Activated T-cell treated with anti-CD3 and anti-CD28 coated beads for 48 hours (primary cell): ENCODE results near the gene HIRA.
"Not testable (repeated sequence)": the region's sequence is repeated elsewhere in the genome, so short reads cannot be mapped to it uniquely, and the experiment has no call there.

Source experiments
- DNase-seq: peaks from one replicate; pipeline ENCODE4 v3.0.0-alpha.2; 2020; ENCODE audit warnings: low read depth

HIRA gene

DNA sequence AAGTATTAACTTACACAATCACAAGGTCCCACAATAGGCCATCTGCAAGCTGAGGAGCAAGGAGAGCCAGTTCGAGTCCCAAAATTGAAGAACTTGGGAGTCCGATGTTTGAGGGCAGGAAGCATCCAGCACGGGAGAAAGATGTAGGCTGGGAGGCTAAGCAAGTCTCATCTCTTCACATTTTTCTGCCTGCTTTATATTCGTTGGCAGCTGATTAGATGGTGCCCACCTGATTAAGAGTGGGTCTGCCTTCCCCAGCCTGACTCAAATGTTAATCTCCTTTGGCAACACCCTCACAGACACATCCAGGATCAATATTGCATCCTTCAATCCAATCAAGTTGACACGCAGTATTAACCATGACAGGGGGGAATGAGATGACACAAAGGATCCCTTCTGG lies 101.3 kb downstream of the HIRA start:
- DNase-seq: not testable (repeated sequence)

DNA sequence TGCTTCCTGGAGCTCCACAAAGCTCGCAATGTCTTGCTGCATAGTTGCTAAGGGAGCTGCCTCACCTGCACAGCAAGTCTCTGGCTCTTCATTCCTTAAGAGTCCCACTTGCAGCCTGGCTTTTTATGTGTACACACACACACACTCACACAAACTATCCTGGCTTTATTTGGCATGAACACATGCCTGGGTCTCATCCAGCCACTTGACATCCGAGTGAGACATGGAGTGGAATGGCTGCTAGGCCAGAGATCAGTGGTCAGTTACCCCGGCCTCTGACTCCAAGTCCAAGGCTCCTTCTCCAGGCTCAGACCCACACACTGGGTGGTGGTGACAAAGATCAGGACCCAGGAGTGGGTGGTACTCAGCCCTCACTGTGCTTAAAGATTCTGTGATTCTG lies 102.1 kb downstream of the HIRA start:
- DNase-seq: no peak

DNA sequence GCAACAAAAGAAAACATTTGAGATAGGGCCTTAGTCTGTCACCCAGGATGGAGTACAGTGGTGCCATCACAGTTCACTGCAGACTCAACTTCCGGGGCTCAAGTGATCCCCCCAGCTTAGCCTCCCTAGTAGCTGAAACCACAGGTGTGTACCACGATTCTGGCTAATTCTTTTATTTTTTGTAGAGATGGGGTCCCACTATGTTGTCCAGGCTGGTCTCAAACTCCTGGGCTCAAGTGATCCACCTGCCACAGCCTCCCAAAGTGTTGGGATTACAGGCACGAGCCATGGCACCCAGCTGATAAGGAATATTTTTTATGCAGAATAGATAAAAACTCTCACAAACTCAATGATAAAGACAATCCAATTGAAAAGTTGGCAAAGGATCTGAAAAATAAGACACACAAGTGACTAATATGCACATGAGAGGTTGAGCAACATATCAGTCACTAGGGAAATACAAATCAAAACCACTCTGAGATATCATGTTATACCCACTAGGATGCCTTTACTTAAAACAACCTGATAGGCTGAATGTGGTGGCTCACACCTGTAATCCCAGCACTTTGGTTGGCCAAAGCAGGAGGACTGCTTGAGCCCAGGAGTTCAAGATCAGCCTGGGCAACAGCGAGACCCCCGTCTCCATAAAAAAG lies 106.1 kb downstream of the HIRA start:
- no peak for DNase-seq

DNA sequence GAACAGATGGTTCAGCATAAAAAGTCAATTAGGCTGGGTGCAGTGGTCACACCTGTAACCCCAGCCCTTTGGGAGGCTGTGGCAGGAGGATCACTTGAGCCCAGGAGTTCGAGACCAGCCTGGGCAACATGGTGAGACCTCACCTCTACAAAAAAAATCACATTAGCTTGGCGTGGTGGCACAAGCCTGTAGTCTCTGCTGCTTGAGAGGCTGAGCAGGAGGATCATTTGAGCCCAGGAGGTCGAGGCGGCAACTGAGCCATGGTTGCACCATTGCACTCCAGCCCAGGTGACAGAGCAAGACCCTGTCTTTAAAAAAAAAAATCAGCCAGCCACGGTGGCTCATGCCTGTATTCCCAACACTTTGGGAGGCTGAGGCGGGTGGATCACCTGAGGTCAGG lies 108.1 kb downstream of the HIRA start:
- not testable (repeated sequence) for DNase-seq

DNA sequence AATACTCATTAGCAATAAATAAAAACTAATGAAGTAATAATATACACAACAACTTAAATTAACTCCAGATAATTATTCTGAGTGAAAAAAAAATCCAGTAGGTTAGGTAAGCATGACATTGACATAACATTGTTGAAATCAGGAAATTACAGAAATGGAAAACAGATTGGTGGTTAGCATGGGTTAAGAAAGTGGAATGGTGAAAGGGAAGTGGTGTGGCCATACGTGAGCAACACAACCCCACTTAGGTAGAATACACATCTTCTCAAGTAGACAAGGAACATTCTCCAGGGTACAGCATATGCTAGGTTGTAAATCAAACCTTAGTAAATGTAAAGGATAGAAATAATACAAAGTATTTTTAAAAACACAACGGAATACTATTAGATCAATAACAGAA lies 109.8 kb downstream of the HIRA start:
- DNase-seq: no peak

DNA sequence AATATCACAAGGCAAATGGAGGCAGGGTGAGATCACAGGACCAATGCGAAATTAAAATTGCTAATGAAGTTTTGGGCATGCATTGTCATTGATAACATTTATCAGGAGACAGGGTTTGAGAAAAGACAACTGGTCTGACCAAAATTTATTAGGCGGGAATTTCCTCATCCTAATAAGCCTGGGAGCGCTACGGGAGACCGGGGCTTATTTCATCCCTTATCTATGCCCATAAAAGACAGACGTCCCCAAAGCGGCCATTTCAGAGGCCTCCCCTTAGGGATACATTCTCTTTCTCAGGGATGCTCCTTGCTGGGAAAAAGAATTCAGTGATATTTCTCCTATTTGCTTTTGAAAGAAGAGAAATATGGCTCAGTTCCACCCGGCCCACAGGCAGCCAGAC lies 111.4 kb downstream of the HIRA start:
- not testable (repeated sequence) for DNase-seq

DNA sequence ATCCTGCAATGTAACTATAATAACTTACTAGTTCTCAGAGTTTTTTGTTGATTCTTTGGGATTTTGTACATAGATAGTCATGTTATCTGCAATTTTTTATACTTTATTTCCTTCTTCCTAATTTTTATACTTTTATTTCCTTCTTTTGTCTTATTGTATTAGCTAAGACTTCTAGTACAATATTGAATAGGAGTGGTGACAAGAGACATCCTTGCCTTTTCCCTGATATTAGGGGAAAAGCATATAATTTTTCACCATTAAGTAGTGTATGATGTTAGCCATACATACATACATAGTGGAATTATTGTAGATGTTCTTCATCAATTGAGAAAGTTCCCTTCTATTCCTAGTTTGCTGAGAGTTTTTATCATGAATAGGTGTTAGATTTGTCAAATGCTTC lies 112.3 kb downstream of the HIRA start:
- DNase-seq: no peak

DNA sequence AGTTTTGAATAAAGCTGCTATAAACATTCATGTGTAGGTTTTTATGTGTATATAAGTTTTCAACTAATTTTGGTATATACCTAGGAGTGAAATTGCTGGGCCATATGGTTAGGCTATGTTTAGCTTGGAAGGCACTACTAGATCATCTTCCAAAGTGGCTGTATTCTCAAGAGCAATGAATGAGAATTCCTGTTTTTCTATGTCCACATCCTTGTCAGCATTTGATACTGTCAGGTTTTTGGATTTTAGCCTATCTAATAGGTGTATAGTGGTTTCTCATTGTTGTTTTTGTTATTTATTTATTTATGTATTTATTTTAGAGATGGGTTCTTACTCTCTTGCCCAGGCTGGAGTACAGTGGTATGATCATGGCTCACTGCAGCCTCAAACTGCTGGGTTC lies 113.7 kb downstream of the HIRA start:
- DNase-seq: no peak

DNA sequence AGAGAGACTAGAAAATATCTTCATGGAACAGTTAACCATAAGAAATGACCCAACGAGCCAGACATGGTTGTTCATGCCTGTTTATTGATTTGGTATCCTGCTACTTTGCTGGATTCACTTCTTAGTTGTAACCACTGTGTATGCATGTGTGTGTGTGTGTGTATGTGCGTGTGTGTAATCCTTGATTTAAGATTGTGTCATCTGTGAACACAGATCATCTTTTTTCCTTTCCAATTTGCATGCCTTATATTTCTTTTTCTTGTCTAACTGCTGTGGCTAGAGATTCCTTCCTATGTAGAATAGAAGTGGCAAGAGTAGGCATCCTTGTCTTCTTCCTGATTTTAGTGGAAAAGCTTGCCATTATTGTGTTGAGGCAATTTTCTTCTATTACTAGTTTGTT lies 123.7 kb downstream of the HIRA start:
- DNase-seq: no peak

DNA sequence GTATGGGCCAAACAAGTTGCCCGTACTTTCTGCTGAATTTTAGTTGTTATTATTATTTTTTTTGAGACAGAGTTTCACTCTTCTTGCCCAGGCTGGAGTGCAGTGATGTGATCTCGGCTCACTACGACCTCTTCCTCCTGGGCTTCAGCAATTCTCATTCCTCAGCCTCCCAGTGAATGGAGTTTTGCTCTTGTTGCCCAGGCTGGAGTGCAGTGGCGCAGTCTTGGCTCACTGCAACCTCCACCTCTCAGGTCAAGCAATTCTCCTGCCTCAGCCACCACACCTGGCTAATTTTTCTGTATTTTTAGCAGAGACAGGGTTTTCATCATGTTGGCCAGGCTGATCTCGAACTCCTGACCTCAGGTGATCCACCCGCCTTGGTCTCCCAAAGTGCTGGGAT lies 125.0 kb downstream of the HIRA start:
- DNase-seq: not testable (repeated sequence)

DNA sequence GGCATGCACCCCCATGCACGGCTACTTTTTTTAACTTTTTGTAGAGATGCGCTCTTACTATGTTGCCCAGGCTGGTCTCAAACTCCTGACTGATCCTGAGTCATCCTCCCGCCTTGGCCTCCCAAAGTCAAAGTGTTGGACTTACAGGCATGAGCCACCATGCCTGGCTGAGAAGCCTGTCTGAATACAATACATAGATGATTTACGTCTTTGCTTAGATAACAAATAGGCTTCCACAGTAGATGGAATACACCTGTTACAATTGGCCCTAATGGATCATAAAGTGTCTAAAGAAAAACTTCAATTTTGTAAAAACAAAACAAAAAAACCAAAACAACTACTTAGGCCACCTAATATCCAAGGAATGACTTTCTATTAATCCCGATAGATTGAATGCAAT lies 127.0 kb downstream of the HIRA start:
- no peak for DNase-seq

DNA sequence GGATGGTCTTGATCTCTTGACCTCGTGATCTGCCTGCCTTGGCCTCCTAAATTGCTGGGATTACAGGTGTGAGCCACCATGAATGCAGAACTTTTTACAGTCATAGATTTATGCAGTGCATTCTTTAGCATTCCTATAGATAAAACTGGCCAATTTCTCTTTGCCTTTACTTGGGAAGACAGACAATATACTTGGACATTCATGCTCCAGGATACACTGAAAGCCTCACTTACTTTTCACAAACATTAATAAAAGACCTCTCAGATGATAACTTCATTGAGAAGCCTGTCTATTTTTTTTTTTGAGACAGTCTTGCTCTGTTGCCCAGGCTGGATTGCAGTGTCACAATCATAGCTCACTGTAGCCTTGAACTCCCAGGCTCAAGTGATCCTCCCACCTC lies 127.7 kb downstream of the HIRA start:
- no peak for DNase-seq

DNA sequence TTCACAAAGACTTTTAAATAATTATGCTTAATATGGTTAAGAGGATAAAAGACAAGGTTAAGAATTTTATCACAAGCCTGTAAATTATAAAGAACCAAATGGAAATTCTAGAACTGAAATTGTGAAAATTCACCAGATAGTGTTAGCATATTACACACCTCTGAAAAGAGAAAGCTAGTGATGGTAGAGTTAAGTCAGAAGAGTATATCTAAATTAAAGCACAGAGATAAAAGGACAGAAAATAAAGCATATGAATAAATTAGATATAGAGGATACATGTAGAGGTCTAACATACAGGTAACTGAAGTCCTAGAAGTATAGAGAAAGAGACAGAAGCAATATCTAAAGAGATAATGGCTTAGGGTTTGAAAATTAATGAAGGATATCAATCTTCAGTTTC lies 135.8 kb downstream of the HIRA start:
- DNase-seq: no peak

DNA sequence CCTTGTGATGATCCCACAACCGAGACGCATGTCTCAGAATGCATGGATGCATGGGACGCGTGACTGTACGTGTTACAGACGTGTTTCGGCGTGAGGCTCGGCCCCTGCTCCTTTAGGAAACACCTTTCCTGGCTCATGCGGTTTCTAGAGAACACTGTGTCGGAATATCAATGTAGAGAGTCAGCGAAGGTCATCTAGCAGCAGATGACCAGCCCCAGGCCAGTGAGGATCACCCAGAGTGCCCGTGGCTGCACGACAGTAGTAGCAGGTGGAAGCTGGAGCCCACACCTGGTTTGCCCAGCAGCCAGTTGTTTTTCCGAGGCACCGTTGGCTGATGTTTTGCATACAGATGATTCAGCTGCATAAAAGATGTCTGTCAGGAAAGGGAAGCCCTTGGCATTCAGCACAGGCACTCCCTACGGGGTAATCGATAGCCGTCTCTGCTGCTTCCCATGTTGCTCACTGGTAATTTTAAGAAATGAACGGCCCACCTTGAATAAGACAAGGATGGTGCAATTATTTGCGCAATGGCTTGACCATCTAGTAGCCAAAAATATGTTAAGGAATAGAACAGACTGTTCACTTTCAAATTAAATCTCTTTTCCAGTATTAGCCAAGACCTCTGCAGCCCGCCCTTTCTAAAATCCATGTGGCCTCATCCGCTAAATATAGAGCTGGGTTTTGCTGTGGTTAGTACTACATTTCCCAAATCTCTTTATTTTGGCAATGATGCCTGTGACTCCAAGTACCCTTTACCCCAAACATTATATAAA lies 138.9 kb downstream of the HIRA start:
- no peak for DNase-seq

DNA sequence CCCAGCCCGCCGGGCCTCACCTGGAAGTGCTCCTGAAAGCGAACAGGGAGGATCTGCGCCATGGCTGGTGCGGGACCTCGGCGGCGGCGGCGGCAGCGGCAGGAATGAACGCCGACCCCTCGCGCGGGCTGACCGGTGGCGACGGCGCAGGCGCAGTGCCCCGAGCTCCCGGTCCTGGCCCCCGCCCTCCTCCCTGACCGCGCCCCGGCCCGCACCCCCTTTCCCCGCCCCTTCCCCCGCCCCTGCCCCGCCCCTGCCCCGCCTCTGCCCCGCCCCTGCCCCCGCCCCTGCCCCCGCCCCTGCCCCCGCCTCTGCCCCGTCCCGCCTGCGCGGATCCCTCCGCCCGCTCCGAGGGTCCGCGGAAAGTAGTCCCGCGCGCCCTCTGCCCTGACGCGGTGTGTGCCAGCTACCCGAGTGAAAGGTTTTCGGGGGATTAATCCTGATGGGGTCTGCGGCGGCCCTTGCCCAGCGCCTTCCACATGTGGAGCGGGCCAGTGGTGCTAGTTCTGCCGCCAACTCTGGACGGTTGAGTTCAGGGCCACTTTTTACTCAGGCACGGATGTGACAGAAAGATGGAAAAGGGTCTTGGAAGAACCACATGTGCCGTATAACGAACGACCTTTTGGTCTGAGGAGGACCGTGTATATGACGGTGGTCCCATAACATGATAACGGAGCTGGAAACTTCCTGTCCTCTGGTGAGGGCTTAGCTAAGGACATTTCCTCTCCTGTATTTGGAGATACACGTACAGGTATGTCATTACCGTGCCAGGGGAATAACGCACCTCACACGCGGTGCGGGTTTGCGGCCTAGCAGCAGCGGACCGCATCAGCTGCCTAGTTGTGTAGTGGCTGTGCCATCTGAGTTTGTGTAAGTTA lies 139.7 kb downstream of the HIRA start, which contains the start of gene CLTCL1:
Gene CLTCL1 (minus strand): TSS at position 140 of the 878 bp plus-strand sequence. CDS start 78 bp downstream, at position 62.
- peak; percentile 60 for DNase-seq

DNA sequence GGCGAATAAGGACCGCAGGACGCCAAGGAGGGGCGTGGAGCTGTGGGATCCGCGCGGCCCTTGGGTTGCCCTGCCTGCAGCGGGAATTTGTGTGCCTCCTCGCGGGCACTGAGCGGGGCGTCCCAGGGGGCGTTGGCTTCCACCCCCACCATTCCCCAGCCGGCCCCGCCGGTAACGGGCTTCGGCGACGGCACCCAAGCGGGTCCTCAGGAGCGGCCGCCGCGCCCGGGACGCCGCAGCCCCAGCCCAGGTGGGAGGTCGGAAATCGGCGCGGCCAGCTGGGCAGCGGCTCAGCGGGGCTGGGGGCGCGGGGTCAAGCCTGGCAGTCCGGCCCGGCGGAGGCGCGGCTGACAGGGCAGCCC lies 140.3 kb downstream of the HIRA start:
- DNase-seq: peak; percentile 12

DNA sequence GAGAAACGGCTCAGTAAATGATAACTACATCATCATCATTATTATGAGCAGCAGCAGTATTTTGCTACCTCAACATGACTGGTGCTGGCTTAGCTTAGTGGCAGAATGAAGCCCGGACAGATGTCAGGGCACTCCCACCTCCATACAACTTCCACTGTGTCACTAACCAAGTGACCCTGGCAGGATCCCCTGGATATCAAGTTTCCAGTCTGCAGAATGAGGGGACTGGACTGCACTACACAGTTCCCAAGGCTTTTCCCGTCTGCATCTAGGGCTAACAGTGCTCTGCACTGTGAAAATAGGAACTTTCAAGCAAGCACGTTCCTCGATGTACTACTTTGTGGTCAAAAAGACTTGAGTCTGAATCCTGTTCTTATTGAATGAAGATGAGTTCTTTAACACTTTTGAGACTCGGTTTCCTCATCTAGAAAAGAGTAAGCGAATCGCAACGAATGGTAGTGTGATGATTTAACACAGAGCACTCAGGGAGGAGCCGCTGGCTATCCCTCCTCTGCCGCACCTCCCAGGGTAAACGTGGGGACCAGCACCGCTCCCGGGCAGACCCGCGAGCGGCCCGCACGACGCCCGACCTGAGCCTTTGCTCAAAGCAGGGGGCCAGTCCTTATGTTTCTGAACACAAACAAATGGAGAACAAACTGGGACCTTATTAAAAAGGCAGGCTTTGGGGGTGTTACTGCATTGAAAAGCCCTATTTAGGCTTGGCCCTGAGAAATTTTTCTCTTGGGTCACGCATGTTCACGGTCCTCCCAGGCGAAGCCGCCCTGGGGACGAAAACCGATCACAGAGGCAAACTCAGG lies 140.9 kb downstream of the HIRA start:
- DNase-seq: no peak

DNA sequence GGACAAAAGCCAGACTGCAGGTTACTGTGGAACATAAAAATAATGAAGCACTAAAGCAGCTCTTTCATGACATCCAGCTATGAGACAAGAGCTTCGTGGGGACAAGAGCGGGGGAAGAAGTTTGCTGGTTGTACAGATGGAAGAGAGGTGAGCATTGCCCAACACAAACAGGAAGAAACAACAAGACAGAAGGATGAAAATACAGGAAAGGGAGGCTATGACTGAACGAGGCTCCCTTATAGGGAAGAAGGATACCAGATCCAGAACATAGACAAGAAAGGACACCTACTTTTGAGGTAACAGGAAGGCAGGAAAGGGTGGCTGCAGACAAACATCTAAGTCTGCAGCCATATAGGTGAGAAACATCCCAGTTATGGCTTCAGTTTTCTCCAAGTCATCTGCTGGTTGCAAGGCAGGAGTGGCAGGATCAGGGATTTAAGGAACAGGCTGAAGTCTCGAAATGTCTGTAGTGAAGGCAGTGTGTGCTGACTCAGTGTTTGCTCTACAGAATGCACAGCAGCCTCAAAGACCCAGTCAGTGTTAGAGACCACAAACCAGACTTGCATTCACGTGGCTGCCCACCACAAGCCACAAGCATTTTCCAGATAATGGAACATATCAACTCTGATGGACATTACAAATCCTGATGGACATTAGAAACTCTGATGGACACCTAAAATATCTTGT lies 141.9 kb downstream of the HIRA start:
- peak; percentile 1 for DNase-seq

DNA sequence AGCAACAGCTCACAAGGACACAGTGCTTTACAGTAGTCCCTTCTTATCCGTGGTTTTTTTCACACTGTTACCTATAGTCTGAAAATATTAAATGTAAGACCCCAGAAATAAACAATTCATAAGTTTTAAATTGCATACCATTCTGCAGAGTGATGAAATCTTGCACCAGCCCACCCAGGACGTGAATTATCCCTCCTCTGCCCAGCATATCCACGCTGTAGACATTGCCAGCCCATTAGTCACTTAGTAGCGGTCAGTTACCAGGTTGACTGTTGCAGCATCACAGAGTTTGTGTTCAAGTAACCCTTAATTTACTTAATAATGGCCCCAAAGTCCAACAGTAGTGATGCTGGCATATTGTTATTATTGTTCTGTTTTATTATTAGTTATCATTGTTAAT lies 143.6 kb downstream of the HIRA start:
- DNase-seq: no peak

DNA sequence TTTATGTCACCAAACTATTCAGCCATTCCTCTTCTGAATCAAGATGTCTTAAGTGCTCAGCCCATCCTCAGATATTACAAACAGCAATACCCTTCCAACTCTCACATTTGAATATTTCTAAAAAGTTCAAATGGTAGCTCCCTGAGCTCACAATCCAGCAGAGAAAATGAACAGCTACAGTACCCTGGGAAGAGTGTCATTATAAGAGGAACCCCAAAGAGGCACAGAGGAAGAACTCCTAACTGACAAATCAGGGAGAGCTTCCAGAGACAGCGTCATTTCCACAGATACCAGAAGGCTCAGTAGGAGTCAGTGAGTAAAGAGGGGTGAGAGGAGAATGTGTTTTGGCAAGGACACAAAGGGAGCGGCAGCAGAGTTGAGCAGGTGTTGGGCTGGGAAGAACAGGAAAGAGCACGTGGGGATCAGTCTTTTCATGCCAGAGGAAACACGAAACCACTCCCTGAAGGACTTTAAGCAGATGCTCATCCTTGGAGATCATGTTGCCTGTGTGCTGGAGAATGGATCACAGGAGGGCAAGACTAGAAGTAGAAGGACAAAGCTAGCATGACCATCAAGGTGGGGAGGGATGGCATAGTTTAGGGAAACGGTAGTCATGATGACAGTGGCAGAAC lies 144.3 kb downstream of the HIRA start:
- DNase-seq: no peak

DNA sequence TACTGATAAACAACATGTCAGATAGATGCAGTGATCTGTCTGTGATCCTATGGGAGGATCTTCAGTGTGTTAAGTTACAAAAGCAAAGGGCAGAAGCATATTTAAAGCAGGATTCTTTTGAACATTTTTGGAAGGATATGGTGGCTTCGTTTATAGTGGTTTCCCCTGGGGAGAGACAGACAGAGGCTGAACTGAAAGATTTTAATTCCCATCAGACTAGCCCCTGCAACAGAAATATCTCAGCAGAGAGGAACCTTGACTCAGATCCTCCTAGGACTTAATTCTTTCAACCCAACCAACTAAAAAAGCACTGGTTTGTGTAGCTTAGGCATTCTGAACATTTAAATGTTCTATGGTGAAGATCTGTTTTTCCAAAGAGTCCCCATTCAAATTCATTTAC lies 145.7 kb downstream of the HIRA start:
- no peak for DNase-seq
